K562 (cell line): Measurements from ENCODE around the gene CD47. TPM values are rescaled to one million over a fixed set of nuclear protein-coding genes. Genes with fewer than 3 reads are reported as not detected.

Experiments used
- ARID3B ChIP-seq: fragments of 250-450 bp; sonication (Bioruptor Pico); IDR thresholded peaks from 2 replicates; pipeline ENCODE4 v1.4.0; 2020; ENCODE audit warnings: borderline replicate concordance
- CLOCK ChIP-seq: fragments of 250-450 bp; sonication (Bioruptor Pico); IDR thresholded peaks from 2 replicates; pipeline ENCODE4 v1.4.0; 2020; ENCODE audit warnings: mild to moderate bottlenecking, moderate library complexity, borderline replicate concordance
- ELF1 ChIP-seq: fragments of 200-800 bp; sonication (Bioruptor generic); IDR thresholded peaks from 2 replicates; pipeline ENCODE4 v1.6.1; 2016; ENCODE audit warnings: missing genetic modification characterization, missing compliant biosample characterization
- EZH2 ChIP-seq: IDR thresholded peaks from 2 replicates; pipeline ENCODE4 v1.6.1; 2012; ENCODE audit warnings: low read depth, mild to moderate bottlenecking, inconsistent platforms, low read length, borderline replicate concordance
- KHSRP ChIP-seq: fragments of 450-650 bp; IDR thresholded peaks from 2 replicates; pipeline ENCODE4 v1.6.1; 2017
- MTA2 ChIP-seq: fragments of 450-650 bp; IDR thresholded peaks from 2 replicates; pipeline ENCODE4 v1.6.1; 2016; ENCODE audit warnings: low read depth
- PHB ChIP-seq: fragments of 250-450 bp; sonication (Bioruptor Pico); IDR thresholded peaks from 2 replicates; pipeline ENCODE4 v1.5.0; 2021
- PHF21A ChIP-seq: fragments of 450-650 bp; IDR thresholded peaks from 2 replicates; pipeline ENCODE4 v1.6.1; 2017; ENCODE audit warnings: low read depth, borderline replicate concordance
- SIRT6 ChIP-seq: IDR thresholded peaks from one replicate; pipeline ENCODE4 v1.6.1; 2012; ENCODE audit warnings: low read depth, mild to moderate bottlenecking, control low read depth, inconsistent platforms, low read length, moderate library complexity
- U2AF2 ChIP-seq: fragments of 200-400 bp; formaldehyde crosslinking; optimal IDR thresholded peaks from 2 replicates; pipeline ENCODE3; 2017; ENCODE audit warnings: low read depth, mild to moderate bottlenecking, low read length
- ZNF197 ChIP-seq: fragments of 200-800 bp; sonication (Bioruptor generic); IDR thresholded peaks from 2 replicates; pipeline ENCODE4 v1.6.1; 2016; ENCODE audit warnings: low read depth, missing genetic modification characterization, missing compliant biosample characterization
- ZNF274 ChIP-seq: IDR thresholded peaks from 2 replicates; pipeline ENCODE4 v1.6.1; 2011; ENCODE audit warnings: low read depth, mild to moderate bottlenecking, low read length, moderate library complexity, borderline replicate concordance
- polyA plus RNA-seq, 8 experiments: library from polyadenylated mRNA; depleted of rRNA in 4 of 8; stranded (reverse) in 5 of 8; unstranded in 3 of 8; fragments of >200 nt; fragmentation: Nextera tagmentation in 2 of 8; fragmentation: Illumina TruSeq in 1 of 8; extraction: Ambion mirVana in 2 of 8; extraction: Trizol in 1 of 8; gene quantifications; 2 replicates each; pipeline versions ENCODE4 v1.2.1 to v1.2.3, GENCODE V29; 2011 to 2014; ENCODE audit warnings: inconsistent platforms in 1 of 8, missing spikeins in 1 of 8
- total RNA-seq, 7 experiments: library from RNA; depleted of rRNA in 6 of 7; stranded (reverse); fragments of >200 nt in 6 of 7; fragmentation: Illumina TruSeq in 2 of 7; extraction: Trizol in 2 of 7; gene quantifications; 2 replicates each; pipeline versions ENCODE4 v1.2.1 to v1.2.3, GENCODE V29; 2011 to 2021; ENCODE audit warnings: low replicate concordance in 1 of 7
- TF ChIP-seq, protein P1 (sequence below): fragments of 250-450 bp; sonication (Bioruptor Pico); IDR thresholded peaks from 2 replicates; pipeline ENCODE4 v1.5.0; 2021; ENCODE audit warnings: mild to moderate bottlenecking, borderline replicate concordance
- TF ChIP-seq, protein P2 (sequence below): fragments of 450-650 bp; IDR thresholded peaks from 2 replicates; pipeline ENCODE4 v1.6.1; 2016; ENCODE audit warnings: mild to moderate bottlenecking
- TF ChIP-seq, protein P3 (sequence below): fragments of 250-450 bp; sonication (Bioruptor Pico); IDR thresholded peaks from 2 replicates; pipeline ENCODE4 v1.5.0; 2020; ENCODE audit warnings: mild to moderate bottlenecking, borderline replicate concordance

CD47 gene
- total and polyA plus RNA-seq, 9 of the 15 experiments (the other 6 are each of a cell fraction or from before 2014, with no cell fraction given): 10.2 to 62.6 (median 36.3) TPM

DNA sequence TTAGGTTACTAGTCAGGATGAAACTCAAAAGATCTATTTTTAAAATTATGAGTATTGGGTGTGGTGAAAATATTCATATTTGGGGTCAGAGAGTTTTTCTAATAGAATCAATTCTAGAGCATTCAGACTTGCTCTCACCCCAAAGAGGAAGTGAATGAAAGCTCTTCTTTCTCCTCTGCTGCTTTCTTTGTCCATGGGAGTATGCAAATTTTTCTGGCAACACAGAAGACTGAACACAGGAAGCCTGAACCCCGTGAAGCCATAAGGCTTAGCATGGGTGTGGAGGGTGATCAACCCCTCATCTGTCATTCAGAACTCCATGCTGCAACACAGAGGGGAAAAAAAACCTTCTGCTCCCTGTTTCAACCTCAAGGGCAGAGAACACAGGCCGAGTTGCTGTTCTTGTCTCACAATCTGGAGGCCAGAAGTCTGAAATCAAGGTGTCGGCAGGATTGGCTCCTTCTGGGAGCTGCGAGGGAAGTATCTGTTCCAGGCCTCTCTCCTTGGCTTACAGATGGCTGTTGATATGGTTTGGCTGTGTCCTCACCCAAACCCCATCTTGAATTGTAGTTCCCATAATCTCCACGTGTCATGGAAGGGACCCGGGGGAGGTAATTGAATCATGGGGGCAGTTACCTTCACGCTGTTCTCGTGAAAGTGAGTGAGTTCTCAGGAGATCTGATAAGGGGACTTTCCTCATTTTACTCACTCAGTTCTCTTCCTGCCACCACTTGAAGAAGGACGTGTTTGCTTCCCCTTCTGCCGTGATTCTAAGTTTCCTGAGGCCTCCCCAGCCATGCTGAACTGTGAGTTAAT is 33.7 kb upstream of the CD47 start (continued):
- TF ChIP-seq, protein P1, sequence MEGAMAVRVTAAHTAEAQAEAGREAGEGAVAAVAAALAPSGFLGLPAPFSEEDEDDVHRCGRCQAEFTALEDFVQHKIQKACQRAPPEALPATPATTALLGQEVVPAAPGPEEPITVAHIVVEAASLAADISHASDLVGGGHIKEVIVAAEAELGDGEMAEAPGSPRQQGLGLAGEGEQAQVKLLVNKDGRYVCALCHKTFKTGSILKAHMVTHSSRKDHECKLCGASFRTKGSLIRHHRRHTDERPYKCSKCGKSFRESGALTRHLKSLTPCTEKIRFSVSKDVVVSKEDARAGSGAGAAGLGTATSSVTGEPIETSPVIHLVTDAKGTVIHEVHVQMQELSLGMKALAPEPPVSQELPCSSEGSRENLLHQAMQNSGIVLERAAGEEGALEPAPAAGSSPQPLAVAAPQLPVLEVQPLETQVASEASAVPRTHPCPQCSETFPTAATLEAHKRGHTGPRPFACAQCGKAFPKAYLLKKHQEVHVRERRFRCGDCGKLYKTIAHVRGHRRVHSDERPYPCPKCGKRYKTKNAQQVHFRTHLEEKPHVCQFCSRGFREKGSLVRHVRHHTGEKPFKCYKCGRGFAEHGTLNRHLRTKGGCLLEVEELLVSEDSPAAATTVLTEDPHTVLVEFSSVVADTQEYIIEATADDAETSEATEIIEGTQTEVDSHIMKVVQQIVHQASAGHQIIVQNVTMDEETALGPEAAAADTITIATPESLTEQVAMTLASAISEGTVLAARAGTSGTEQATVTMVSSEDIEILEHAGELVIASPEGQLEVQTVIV (CRISPR knock-in tag): no peak
- TF ChIP-seq ELF1 (tag) (peak; percentile 41; the same call in 1 of the 2 replicates), KHSRP (no peak), EZH2 (no peak), ARID3B (CRISPR knock-in tag) (no peak), SIRT6 (no peak), ZNF274 (no peak), MTA2 (peak; percentile 43; the same call in 1 of the 2 replicates), CLOCK (no peak), PHB (CRISPR knock-in tag) (no peak), PHF21A (no peak), U2AF2 (no peak), ZNF197 (0 out of 2 replicates have a peak, but pooled peaks have one; percentile 32)
- TF ChIP-seq, protein P2, sequence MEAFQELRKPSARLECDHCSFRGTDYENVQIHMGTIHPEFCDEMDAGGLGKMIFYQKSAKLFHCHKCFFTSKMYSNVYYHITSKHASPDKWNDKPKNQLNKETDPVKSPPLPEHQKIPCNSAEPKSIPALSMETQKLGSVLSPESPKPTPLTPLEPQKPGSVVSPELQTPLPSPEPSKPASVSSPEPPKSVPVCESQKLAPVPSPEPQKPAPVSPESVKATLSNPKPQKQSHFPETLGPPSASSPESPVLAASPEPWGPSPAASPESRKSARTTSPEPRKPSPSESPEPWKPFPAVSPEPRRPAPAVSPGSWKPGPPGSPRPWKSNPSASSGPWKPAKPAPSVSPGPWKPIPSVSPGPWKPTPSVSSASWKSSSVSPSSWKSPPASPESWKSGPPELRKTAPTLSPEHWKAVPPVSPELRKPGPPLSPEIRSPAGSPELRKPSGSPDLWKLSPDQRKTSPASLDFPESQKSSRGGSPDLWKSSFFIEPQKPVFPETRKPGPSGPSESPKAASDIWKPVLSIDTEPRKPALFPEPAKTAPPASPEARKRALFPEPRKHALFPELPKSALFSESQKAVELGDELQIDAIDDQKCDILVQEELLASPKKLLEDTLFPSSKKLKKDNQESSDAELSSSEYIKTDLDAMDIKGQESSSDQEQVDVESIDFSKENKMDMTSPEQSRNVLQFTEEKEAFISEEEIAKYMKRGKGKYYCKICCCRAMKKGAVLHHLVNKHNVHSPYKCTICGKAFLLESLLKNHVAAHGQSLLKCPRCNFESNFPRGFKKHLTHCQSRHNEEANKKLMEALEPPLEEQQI: no peak
- TF ChIP-seq, protein P3, sequence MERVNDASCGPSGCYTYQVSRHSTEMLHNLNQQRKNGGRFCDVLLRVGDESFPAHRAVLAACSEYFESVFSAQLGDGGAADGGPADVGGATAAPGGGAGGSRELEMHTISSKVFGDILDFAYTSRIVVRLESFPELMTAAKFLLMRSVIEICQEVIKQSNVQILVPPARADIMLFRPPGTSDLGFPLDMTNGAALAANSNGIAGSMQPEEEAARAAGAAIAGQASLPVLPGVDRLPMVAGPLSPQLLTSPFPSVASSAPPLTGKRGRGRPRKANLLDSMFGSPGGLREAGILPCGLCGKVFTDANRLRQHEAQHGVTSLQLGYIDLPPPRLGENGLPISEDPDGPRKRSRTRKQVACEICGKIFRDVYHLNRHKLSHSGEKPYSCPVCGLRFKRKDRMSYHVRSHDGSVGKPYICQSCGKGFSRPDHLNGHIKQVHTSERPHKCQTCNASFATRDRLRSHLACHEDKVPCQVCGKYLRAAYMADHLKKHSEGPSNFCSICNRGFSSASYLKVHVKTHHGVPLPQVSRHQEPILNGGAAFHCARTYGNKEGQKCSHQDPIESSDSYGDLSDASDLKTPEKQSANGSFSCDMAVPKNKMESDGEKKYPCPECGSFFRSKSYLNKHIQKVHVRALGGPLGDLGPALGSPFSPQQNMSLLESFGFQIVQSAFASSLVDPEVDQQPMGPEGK (CRISPR knock-in tag): no peak
